SK-N-SH (cell line): Measurements from ENCODE around the gene FAM3C. TPM values are rescaled to one million over a fixed set of nuclear protein-coding genes. Genes with fewer than 3 reads are reported as not detected.
"Not testable (repeated sequence)": the region's sequence is repeated elsewhere in the genome, so short reads cannot be mapped to it uniquely, and the experiment has no call there.

Experiments
- CTCF ChIA-PET: fragments of 300-600, 350-600 bp; formaldehyde crosslinking; extraction: SDS; loops from one replicate; lab custom pipeline; 2021; lab: Yijun Ruan, JAX
- POLR2A ChIA-PET: fragments of 350-600 bp; sonication (Branson Sonifier 250); formaldehyde crosslinking; extraction: SDS; loops from one replicate; lab custom pipeline; 2020; ENCODE audit warnings: antibody characterized with exemption, inconsistent platforms; lab: Yijun Ruan, JAX
- DNase-seq: peaks from one replicate; pipeline ENCODE4 v3.0.0; 2012
- H2AFZ ChIP-seq: fragments of 200-600 bp; sonication (generic); 2 replicates; pipeline ENCODE4 v1.8.1; 2016; ENCODE audit warnings: antibody characterized with exemption, mild to moderate bottlenecking, low read depth
- H3F3A ChIP-seq: fragments of 200-600 bp; sonication (generic); replicated peaks from 2 replicates; pipeline ENCODE3; 2016; ENCODE audit warnings: antibody characterized with exemption, mild to moderate bottlenecking; ENCODE audit not compliant: insufficient read depth
- H3K27ac ChIP-seq, 2 experiments: fragments of 200-500 bp in 1 of 2; fragments of 200-600 bp in 1 of 2; sonication (Bioruptor generic) in 1 of 2; sonication (generic), shearing (Covaris generic) in 1 of 2; 2 replicates each; pipeline versions ENCODE4 v1.5.1 to v1.6.1; 2014 to 2016; ENCODE audit warnings: low read depth in 2 of 2, inconsistent platforms in 1 of 2, low read length in 1 of 2, mild to moderate bottlenecking in 1 of 2, mixed read lengths in 1 of 2
- H3K27me3 ChIP-seq: fragments of 200-600 bp; sonication (generic), shearing (Covaris generic); 2 replicates; pipeline ENCODE4 v1.6.1; 2016; ENCODE audit warnings: mixed run types; ENCODE audit not compliant: insufficient read depth
- H3K36me3 ChIP-seq, 2 experiments: fragments of 200-500 bp in 1 of 2; fragments of 200-600 bp in 1 of 2; sonication (Bioruptor generic) in 1 of 2; sonication (generic) in 1 of 2; replicated peaks in 1 of 2; 2 replicates each; pipeline versions ENCODE3 to v1.5.1; 2014 to 2016; ENCODE audit warnings: low read length in 1 of 2, mild to moderate bottlenecking in 1 of 2; ENCODE audit not compliant: insufficient read depth in 2 of 2, control insufficient read depth in 1 of 2
- H3K4me1 ChIP-seq, 2 experiments: fragments of 200-500 bp in 1 of 2; fragments of 200-600 bp in 1 of 2; sonication (Bioruptor generic) in 1 of 2; sonication (generic), shearing (Covaris generic) in 1 of 2; 2 replicates each; pipeline versions ENCODE4 v1.5.1 to v1.6.1; 2014 to 2016; ENCODE audit warnings: low read depth in 1 of 2, low read length in 1 of 2, mixed run types in 1 of 2; ENCODE audit not compliant: insufficient read depth in 2 of 2, control insufficient read depth in 1 of 2
- H3K4me2 ChIP-seq: fragments of 200-600 bp; sonication (generic), shearing (Covaris generic); 2 replicates; pipeline ENCODE4 v1.6.1; 2017; ENCODE audit warnings: mixed run types
- H3K4me3 ChIP-seq, 2 experiments: fragments of 200-500 bp in 1 of 2; fragments of 200-600 bp in 1 of 2; sonication (Bioruptor generic) in 1 of 2; sonication (generic), shearing (Covaris generic) in 1 of 2; 2 replicates each; pipeline versions ENCODE4 v1.5.1 to v1.8.1; 2014 to 2016; ENCODE audit warnings: low read depth in 2 of 2, inconsistent platforms in 1 of 2, low read length in 1 of 2, mild to moderate bottlenecking in 1 of 2, mixed read lengths in 1 of 2, moderate library complexity in 1 of 2
- H3K79me2 ChIP-seq: fragments of 200-600 bp; sonication (generic); 2 replicates; pipeline ENCODE4 v1.8.1; 2017; ENCODE audit warnings: mild to moderate bottlenecking; ENCODE audit not compliant: insufficient read depth
- H3K9ac ChIP-seq: fragments of 200-600 bp; sonication (generic); 2 replicates; pipeline ENCODE4 v1.6.1; 2017; ENCODE audit warnings: mixed run types
- H3K9me2 ChIP-seq: fragments of 200-600 bp; sonication (generic); 2 replicates; pipeline ENCODE4 v1.6.1; 2017; ENCODE audit warnings: mixed run types
- H3K9me3 ChIP-seq: fragments of 200-600 bp; sonication (generic); 2 replicates; pipeline ENCODE4 v1.6.1; 2017; ENCODE audit warnings: mixed run types, mild to moderate bottlenecking, moderate library complexity
- H4K20me1 ChIP-seq: fragments of 200-600 bp; sonication (generic); 2 replicates; pipeline ENCODE4 v1.6.1; 2017; ENCODE audit warnings: mild to moderate bottlenecking, mixed run types; ENCODE audit not compliant: insufficient read depth
- EP300 ChIP-seq, 2 experiments: IDR thresholded peaks; 2 replicates each; pipeline versions ENCODE4 v1.4.0 to v1.6.1; 2012; ENCODE audit warnings: borderline replicate concordance in 1 of 2, low read depth in 1 of 2, low read length in 1 of 2
- FOSL2 ChIP-seq: IDR thresholded peaks from 2 replicates; pipeline ENCODE4 v1.4.0; 2012; ENCODE audit warnings: low read depth, mild to moderate bottlenecking, moderate library complexity, borderline replicate concordance
- FOXM1 ChIP-seq: IDR thresholded peaks from 2 replicates; pipeline ENCODE4 v1.4.0; 2012; ENCODE audit warnings: low read depth, mild to moderate bottlenecking
- GABPA ChIP-seq: IDR thresholded peaks from 2 replicates; pipeline ENCODE4 v1.4.0; 2012; ENCODE audit warnings: low read depth, mild to moderate bottlenecking
- GATA2 ChIP-seq: sonication (generic); formaldehyde crosslinking; IDR thresholded peaks from 2 replicates; pipeline ENCODE4 v1.5.0; 2020; ENCODE audit warnings: mild to moderate bottlenecking, missing genetic modification reagents
- JUND ChIP-seq: IDR thresholded peaks from 2 replicates; pipeline ENCODE4 v1.4.0; 2012
- MEF2A ChIP-seq: IDR thresholded peaks from 2 replicates; pipeline ENCODE4 v1.4.0; 2012; ENCODE audit warnings: low read depth, borderline replicate concordance
- NRF1 ChIP-seq: IDR thresholded peaks from 2 replicates; pipeline ENCODE4 v1.6.1; 2012; ENCODE audit warnings: low read depth, mild to moderate bottlenecking, low read length
- POLR2AphosphoS5 ChIP-seq: IDR thresholded peaks from 2 replicates; pipeline ENCODE4 v1.6.1; 2012; ENCODE audit warnings: low read depth, low read length
- RAD21 ChIP-seq: IDR thresholded peaks from 2 replicates; pipeline ENCODE4 v1.6.1; 2012; ENCODE audit warnings: mild to moderate bottlenecking, low read length
- RCOR1 ChIP-seq: fragments of 150-350 bp; IDR thresholded peaks from 2 replicates; pipeline ENCODE4 v1.6.1; 2017; ENCODE audit warnings: antibody characterized with exemption, low read length
- RFX5 ChIP-seq: IDR thresholded peaks from 2 replicates; pipeline ENCODE4 v1.6.1; 2012; ENCODE audit warnings: mild to moderate bottlenecking, improper control_type of control experiment, low read length
- RXRA ChIP-seq: IDR thresholded peaks from 2 replicates; pipeline ENCODE4 v1.4.0; 2012; ENCODE audit warnings: low read depth, mild to moderate bottlenecking, borderline replicate concordance
- SMC3 ChIP-seq: IDR thresholded peaks from 2 replicates; pipeline ENCODE4 v1.6.1; 2012; ENCODE audit warnings: low read depth, low read length, improper control_type of control experiment
- TAF1 ChIP-seq: IDR thresholded peaks from 2 replicates; pipeline ENCODE4 v1.6.1; 2012; ENCODE audit warnings: low read depth, mild to moderate bottlenecking, low read length, moderate library complexity, borderline replicate concordance
- TCF12 ChIP-seq: IDR thresholded peaks from 2 replicates; pipeline ENCODE4 v1.4.0; 2012
- TEAD4 ChIP-seq: IDR thresholded peaks from 2 replicates; pipeline ENCODE4 v1.4.0; 2012; ENCODE audit warnings: mild to moderate bottlenecking, borderline replicate concordance; ENCODE audit not compliant: insufficient read depth
- WGBS: methylation state at CpG from one replicate; pipeline ENCODE4 v1.1.6; 2017; ENCODE audit warnings: low lambda C conversion rate; 5-methylcytosine and 5-hydroxymethylcytosine counted together
- polyA plus RNA-seq, 3 experiments: library from polyadenylated mRNA; depleted of rRNA; stranded (reverse); fragments of >200 nt; gene quantifications; 2 replicates each; pipeline ENCODE4 v1.2.3, GENCODE V29; 2012
- TF ChIP-seq, protein P1 (sequence below): IDR thresholded peaks from 2 replicates; pipeline ENCODE4; 2012
- TF ChIP-seq, protein P2 (sequence below): fragments of 150-350 bp; IDR thresholded peaks from 2 replicates; pipeline ENCODE4 v1.6.1; 2016; ENCODE audit warnings: mild to moderate bottlenecking, low read depth, low read length

The FAM3C gene
- polyA plus RNA-seq, 1 of the 3 experiments (the other 2 are of a cell fraction): 80.0 TPM

DNA sequence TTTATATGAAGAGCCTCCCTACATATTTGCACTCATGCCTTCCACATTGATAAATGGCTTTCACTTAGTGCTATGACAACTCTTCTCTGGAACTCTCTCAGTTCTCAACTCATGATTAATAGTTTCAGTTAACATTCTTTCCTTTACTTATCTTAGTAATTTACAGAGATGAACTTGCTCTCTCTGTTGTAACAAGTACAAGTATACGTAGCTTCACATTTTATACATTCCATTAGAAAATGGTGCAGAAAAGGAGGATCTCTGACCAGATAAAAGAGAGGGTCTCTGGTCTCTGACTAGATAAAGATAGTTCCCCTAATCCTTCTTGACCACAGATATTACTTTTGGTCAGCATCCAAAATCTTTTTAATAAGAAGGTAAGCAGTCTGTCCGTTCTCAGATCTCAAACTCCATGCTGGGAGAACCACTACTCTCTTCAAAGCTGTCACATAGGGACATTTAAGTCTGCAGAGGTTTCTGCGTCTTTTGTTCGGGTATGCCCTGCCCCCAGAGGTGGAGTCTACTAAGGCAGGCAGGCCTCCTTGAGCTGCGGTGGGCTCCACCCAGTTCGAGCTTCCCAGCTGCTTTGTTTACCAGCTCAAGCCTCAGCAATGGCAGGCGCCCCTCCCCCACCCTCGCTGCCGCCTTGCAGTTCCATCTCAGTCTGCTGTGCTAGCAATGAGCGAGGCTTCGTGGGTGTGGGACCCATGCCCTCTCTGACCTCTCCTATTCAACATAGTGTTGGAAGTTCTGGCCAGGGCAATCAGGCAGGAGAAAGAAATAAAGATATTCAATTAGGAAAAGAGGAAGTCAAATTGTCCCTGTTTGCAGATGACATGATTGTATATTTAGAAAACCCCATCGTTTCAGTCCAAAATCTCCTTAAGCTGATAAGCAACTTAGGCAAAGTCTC, 42.2 kb upstream of the FAM3C start:
- H3K27me3 ChIP-seq, H4K20me1 ChIP-seq, H3K9me2 ChIP-seq, H3F3A ChIP-seq, DNase-seq, H3K79me2 ChIP-seq, H3K9me3 ChIP-seq, H3K36me3 ChIP-seq: not testable (repeated sequence)
- WGBS: 24% methylated on average over 11 of the region's 12 CpGs
- Histone ChIP-seq H3K4me2 (peak overlapping the region; percentile 39), H3K4me3 (peak overlapping the region; percentile 2 to 15; a peak in 2 of 4 replicates), H3K9ac (peak overlapping the region; percentile 42; the same call in 1 of the 2 replicates), H3K27ac (peak overlapping the region; percentile 61 to 73), H2AFZ (peak overlapping the region; percentile 67), H3K4me1 (peaks cover 2 to 11% of the 10 kb centered on the region in 2 experiments; a peak in 2 of 4 replicates)
- TF ChIP-seq JUND (peak; percentile 81), FOXM1 (peak; percentile 39; the same call in 1 of the 2 replicates), SMC3 (peak; percentile 1; the same call in 1 of the 2 replicates), TAF1 (0 out of 2 replicates have a peak, but pooled peaks have one; percentile 33), TEAD4 (peak; percentile 83), POLR2AphosphoS5 (peak; percentile 47), EP300 (IDR thresholded peaks at IDR 0.05; ENCODE audit: borderline replicate concordance in 1 of 2, low read depth in 1 of 2, low read length in 1 of 2) (peak; percentile 52 to 78; a peak in 2 of 4 replicates), TCF12 (peak; percentile 73), MEF2A (0 out of 2 replicates have a peak, but pooled peaks have one; percentile 22), FOSL2 (peak; percentile 37; the same call in 1 of the 2 replicates), RXRA (peak; percentile 66; the same call in 1 of the 2 replicates)
- TF ChIP-seq, protein P1, sequence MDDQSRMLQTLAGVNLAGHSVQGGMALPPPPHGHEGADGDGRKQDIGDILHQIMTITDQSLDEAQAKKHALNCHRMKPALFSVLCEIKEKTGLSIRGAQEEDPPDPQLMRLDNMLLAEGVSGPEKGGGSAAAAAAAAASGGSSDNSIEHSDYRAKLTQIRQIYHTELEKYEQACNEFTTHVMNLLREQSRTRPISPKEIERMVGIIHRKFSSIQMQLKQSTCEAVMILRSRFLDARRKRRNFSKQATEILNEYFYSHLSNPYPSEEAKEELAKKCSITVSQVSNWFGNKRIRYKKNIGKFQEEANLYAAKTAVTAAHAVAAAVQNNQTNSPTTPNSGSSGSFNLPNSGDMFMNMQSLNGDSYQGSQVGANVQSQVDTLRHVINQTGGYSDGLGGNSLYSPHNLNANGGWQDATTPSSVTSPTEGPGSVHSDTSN: peak; percentile 94
- CTCF ChIA-PET: interaction anchor here (1.0 to 1.5 kb wide), 4 partner anchors 16 to 70 kb away, joined by 3 to 7 read pairs (median 3); partner anchors contain the start of gene FAM3C
- POLR2A ChIA-PET: interaction anchor here (1.0 kb wide), 1 partner anchor 131 kb away, joined by 3 read pairs; no protein-coding TSS in a partner anchor

DNA sequence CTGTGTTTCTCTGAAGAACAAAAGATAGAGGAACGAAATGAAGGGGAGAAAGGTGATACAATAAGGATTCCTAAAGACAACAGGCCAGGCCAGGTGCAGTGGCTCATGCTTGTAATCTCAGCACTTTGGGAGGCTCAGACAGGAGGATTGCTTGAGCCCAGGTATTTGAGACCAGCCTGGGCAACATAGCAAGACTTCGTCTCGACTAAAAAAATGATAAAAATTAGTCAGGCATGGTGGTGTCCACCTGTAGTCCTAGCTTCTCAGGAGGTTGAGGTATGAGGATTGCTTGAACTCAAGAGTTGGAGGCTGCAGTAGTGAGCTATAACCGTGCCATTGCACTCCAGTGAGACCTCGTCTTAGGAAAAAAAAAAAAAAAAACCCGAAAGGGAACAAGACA, 41.4 kb upstream of the FAM3C start:
- Histone ChIP-seq H3K4me2 (peak overlapping the region; percentile 39), H3K27me3 (no peaks in the 10 kb centered on the region), H3F3A (peaks cover 7% of the 10 kb centered on the region), H3K9me3 (no peaks in the 10 kb centered on the region), H3K79me2 (no peaks in the 10 kb centered on the region), H3K36me3 (no peaks in the 10 kb centered on the region), H3K4me3 (no peak overlapping the region), H3K27ac (peak overlapping the region; percentile 61 to 73; a peak in 3 of 4 replicates), H3K9me2 (no peaks in the 10 kb centered on the region), H3K9ac (no peak overlapping the region), H4K20me1 (no peaks in the 10 kb centered on the region), H3K4me1 (peaks cover 2 to 11% of the 10 kb centered on the region in 2 experiments; a peak in 2 of 4 replicates), H2AFZ (no peak overlapping the region)
- WGBS: 87% methylated on average over 6 of the region's 6 CpGs
- TF ChIP-seq FOXM1 (no peak), RFX5 (no peak), MEF2A (no peak), JUND (no peak), EP300 (IDR thresholded peaks at IDR 0.05; ENCODE audit: borderline replicate concordance in 1 of 2, low read depth in 1 of 2, low read length in 1 of 2) (no peak), RCOR1 (no peak), RAD21 (no peak), TCF12 (no peak), GATA2 (CRISPR knock-in tag) (no peak), GABPA (no peak), NRF1 (no peak)
- TF ChIP-seq, protein P2, sequence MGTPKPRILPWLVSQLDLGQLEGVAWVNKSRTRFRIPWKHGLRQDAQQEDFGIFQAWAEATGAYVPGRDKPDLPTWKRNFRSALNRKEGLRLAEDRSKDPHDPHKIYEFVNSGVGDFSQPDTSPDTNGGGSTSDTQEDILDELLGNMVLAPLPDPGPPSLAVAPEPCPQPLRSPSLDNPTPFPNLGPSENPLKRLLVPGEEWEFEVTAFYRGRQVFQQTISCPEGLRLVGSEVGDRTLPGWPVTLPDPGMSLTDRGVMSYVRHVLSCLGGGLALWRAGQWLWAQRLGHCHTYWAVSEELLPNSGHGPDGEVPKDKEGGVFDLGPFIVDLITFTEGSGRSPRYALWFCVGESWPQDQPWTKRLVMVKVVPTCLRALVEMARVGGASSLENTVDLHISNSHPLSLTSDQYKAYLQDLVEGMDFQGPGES: no peak
- POLR2A ChIA-PET: interaction anchor here (1.0 kb wide), 1 partner anchor 130 kb away, joined by 3 read pairs; no protein-coding TSS in a partner anchor
- no peak for DNase-seq
- CTCF ChIA-PET: interaction anchor here (1.0 to 1.5 kb wide), 2 partner anchors 41 to 69 kb away, joined by 3 to 7 read pairs; partner anchors contain the start of gene FAM3C
